ENCODE data around the gene CD44.

Gene CD44

GRCh38 chr11:35233518-35233917 is 94.5 kb downstream of the CD44 start:
- ChIA-PET CTCF (interaction anchor here (0.8 to 1.4 kb wide), 3 partner anchors 14 to 56 kb away, joined by 3 to 4 read pairs (median 3); no protein-coding TSS in a partner anchor), POLR2A (no interaction called here)
- H3K36me3 ChIP-seq (ENCODE audit: control insufficient read depth in 4 of 4, insufficient read depth in 4 of 4, low read length in 3 of 4) = peaks cover 13 to 38% (median 25%) of the 10 kb centered on the region in 4 experiments
- H3K27me3 ChIP-seq (replicated peaks in 2 of 5; ENCODE audit: control insufficient read depth in 4 of 5, insufficient read depth in 5 of 5, low read length in 4 of 5) = no peaks in the 10 kb centered on the region
- peaks cover 4 to 14% (median 9%) of the 10 kb centered on the region in 4 experiments for H3K4me1 ChIP-seq (ENCODE audit: control extremely low read depth in 1 of 4, control insufficient read depth in 4 of 4, insufficient read depth in 4 of 4, low read length in 3 of 4)
- H3K27ac ChIP-seq (ENCODE audit: insufficient read depth in 1 of 2, low read depth in 1 of 2, low read length in 2 of 2, poor library complexity in 1 of 2, severe bottlenecking in 2 of 2) = no peak overlapping the region
- H3K9me3 ChIP-seq (ENCODE audit: control extremely low read depth in 1 of 5, control insufficient read depth in 4 of 5, insufficient read depth in 2 of 5, low read depth in 1 of 5, low read length in 4 of 5) = peaks cover 0 to 12% (median 4%) of the 10 kb centered on the region in 5 experiments
- no peak overlapping the region for H3K4me3 ChIP-seq (ENCODE audit: control insufficient read depth in 1 of 7, extremely low read depth in 1 of 7, insufficient read depth in 4 of 7, low read depth in 2 of 7, low read length in 6 of 7)
- 100% methylated on average over 1 of the region's 1 CpG for WGBS (ENCODE audit: insufficient coverage)
- DNase-seq = no peak

- WGBS (ENCODE audit: insufficient coverage) = no CpG with 5 or more reads among the region's 3 CpGs
- DNase-seq = no peak
- H3K4me3 ChIP-seq (ENCODE audit: control insufficient read depth in 1 of 7, extremely low read depth in 1 of 7, insufficient read depth in 4 of 7, low read depth in 2 of 7, low read length in 6 of 7) = no peak overlapping the region
- no peak overlapping the region for H3K27ac ChIP-seq (ENCODE audit: insufficient read depth in 1 of 2, low read depth in 1 of 2, low read length in 2 of 2, poor library complexity in 1 of 2, severe bottlenecking in 2 of 2)
- H3K36me3 ChIP-seq (ENCODE audit: control insufficient read depth in 4 of 4, insufficient read depth in 4 of 4, low read length in 3 of 4) = peaks cover 9 to 27% (median 20%) of the 10 kb centered on the region in 4 experiments
- ChIA-PET POLR2A (no interaction called here), CTCF (interaction anchor here (1.0 to 4.1 kb wide), 2 partner anchors 12 to 31 kb away, joined by 4 to 19 read pairs; no protein-coding TSS in a partner anchor)
- H3K27me3 ChIP-seq (replicated peaks in 2 of 5; ENCODE audit: control insufficient read depth in 4 of 5, insufficient read depth in 5 of 5, low read length in 4 of 5) = no peaks in the 10 kb centered on the region
- H3K4me1 ChIP-seq (ENCODE audit: control extremely low read depth in 1 of 4, control insufficient read depth in 4 of 4, insufficient read depth in 4 of 4, low read length in 3 of 4) = peaks cover 6 to 14% (median 11%) of the 10 kb centered on the region in 4 experiments
- peaks cover 0 to 12% (median 4%) of the 10 kb centered on the region in 5 experiments for H3K9me3 ChIP-seq (ENCODE audit: control extremely low read depth in 1 of 5, control insufficient read depth in 4 of 5, insufficient read depth in 2 of 5, low read depth in 1 of 5, low read length in 4 of 5)
Observed at GRCh38 chr11:35234460-35235156, 95.6 kb downstream of the CD44 start.

GRCh38 chr11:35235157-35235468 is 96.1 kb downstream of the CD44 start:
- DNase-seq = no peak
- H3K4me1 ChIP-seq (ENCODE audit: control extremely low read depth in 1 of 4, control insufficient read depth in 4 of 4, insufficient read depth in 4 of 4, low read length in 3 of 4) = peaks cover 6 to 14% (median 11%) of the 10 kb centered on the region in 4 experiments

GRCh38 chr11:35235498-35235897 is 96.5 kb downstream of the CD44 start:
- CTCF ChIA-PET = interaction anchor here (1.4 to 4.1 kb wide), 3 partner anchors 11 to 72 kb away, joined by 3 to 19 read pairs (median 4); no protein-coding TSS in a partner anchor
- Histone ChIP-seq H3K4me1 (ENCODE audit: control extremely low read depth in 1 of 4, control insufficient read depth in 4 of 4, insufficient read depth in 4 of 4, low read length in 3 of 4) (peaks cover 6 to 14% (median 11%) of the 10 kb centered on the region in 4 experiments), H3K4me3 (ENCODE audit: control insufficient read depth in 1 of 7, extremely low read depth in 1 of 7, insufficient read depth in 4 of 7, low read depth in 2 of 7, low read length in 6 of 7) (no peak overlapping the region), H3K27ac (ENCODE audit: insufficient read depth in 1 of 2, low read depth in 1 of 2, low read length in 2 of 2, poor library complexity in 1 of 2, severe bottlenecking in 2 of 2) (no peak overlapping the region), H3K9me3 (ENCODE audit: control extremely low read depth in 1 of 5, control insufficient read depth in 4 of 5, insufficient read depth in 2 of 5, low read depth in 1 of 5, low read length in 4 of 5) (peaks cover 0 to 12% (median 4%) of the 10 kb centered on the region in 5 experiments), H3K27me3 (replicated peaks in 2 of 5; ENCODE audit: control insufficient read depth in 4 of 5, insufficient read depth in 5 of 5, low read length in 4 of 5) (no peaks in the 10 kb centered on the region), H3K36me3 (ENCODE audit: control insufficient read depth in 4 of 4, insufficient read depth in 4 of 4, low read length in 3 of 4) (peaks cover 4 to 18% (median 14%) of the 10 kb centered on the region in 4 experiments)
- no peak for DNase-seq
- POLR2A ChIA-PET = interaction anchor here (0.6 kb wide), 1 partner anchor 147 kb away, joined by 7 read pairs; no protein-coding TSS in a partner anchor
- no CpG with 5 or more reads among the region's 1 CpG for WGBS (ENCODE audit: insufficient coverage)

More at GRCh38 chr11:35235157-35235468, 96.1 kb downstream of the CD44 start:
- WGBS (ENCODE audit: insufficient coverage) = 100% methylated on average over 1 of the region's 2 CpGs
- POLR2A ChIA-PET = no interaction called here
- Histone ChIP-seq H3K9me3 (ENCODE audit: control extremely low read depth in 1 of 5, control insufficient read depth in 4 of 5, insufficient read depth in 2 of 5, low read depth in 1 of 5, low read length in 4 of 5) (peaks cover 0 to 12% (median 4%) of the 10 kb centered on the region in 5 experiments), H3K27me3 (replicated peaks in 2 of 5; ENCODE audit: control insufficient read depth in 4 of 5, insufficient read depth in 5 of 5, low read length in 4 of 5) (no peaks in the 10 kb centered on the region), H3K36me3 (ENCODE audit: control insufficient read depth in 4 of 4, insufficient read depth in 4 of 4, low read length in 3 of 4) (peaks cover 7 to 22% (median 16%) of the 10 kb centered on the region in 4 experiments), H3K27ac (ENCODE audit: insufficient read depth in 1 of 2, low read depth in 1 of 2, low read length in 2 of 2, poor library complexity in 1 of 2, severe bottlenecking in 2 of 2) (no peak overlapping the region), H3K4me3 (ENCODE audit: control insufficient read depth in 1 of 7, extremely low read depth in 1 of 7, insufficient read depth in 4 of 7, low read depth in 2 of 7, low read length in 6 of 7) (no peak overlapping the region)
- CTCF ChIA-PET = interaction anchor here (1.4 to 4.1 kb wide), 3 partner anchors 11 to 73 kb away, joined by 3 to 19 read pairs (median 4); no protein-coding TSS in a partner anchor

- Histone ChIP-seq H3K27ac (ENCODE audit: insufficient read depth in 1 of 2, low read depth in 1 of 2, low read length in 2 of 2, poor library complexity in 1 of 2, severe bottlenecking in 2 of 2) (no peak overlapping the region), H3K9me3 (ENCODE audit: control extremely low read depth in 1 of 5, control insufficient read depth in 4 of 5, insufficient read depth in 2 of 5, low read depth in 1 of 5, low read length in 4 of 5) (peaks cover 0 to 8% (median 4%) of the 10 kb centered on the region in 5 experiments), H3K4me1 (ENCODE audit: control extremely low read depth in 1 of 4, control insufficient read depth in 4 of 4, insufficient read depth in 4 of 4, low read length in 3 of 4) (peaks cover 6 to 14% (median 11%) of the 10 kb centered on the region in 4 experiments), H3K4me3 (ENCODE audit: control insufficient read depth in 1 of 7, extremely low read depth in 1 of 7, insufficient read depth in 4 of 7, low read depth in 2 of 7, low read length in 6 of 7) (no peak overlapping the region), H3K27me3 (replicated peaks in 2 of 5; ENCODE audit: control insufficient read depth in 4 of 5, insufficient read depth in 5 of 5, low read length in 4 of 5) (no peaks in the 10 kb centered on the region), H3K36me3 (ENCODE audit: control insufficient read depth in 4 of 4, insufficient read depth in 4 of 4, low read length in 3 of 4) (peaks cover 0 to 12% (median 8%) of the 10 kb centered on the region in 4 experiments)
- ChIA-PET POLR2A (interaction anchor here (0.6 kb wide), 1 partner anchor 147 kb away, joined by 7 read pairs; no protein-coding TSS in a partner anchor), CTCF (interaction anchor here (1.4 to 4.1 kb wide), 3 partner anchors 10 to 72 kb away, joined by 3 to 19 read pairs (median 4); no protein-coding TSS in a partner anchor)
- 56% methylated on average over 2 of the region's 4 CpGs for WGBS (ENCODE audit: insufficient coverage)
- DNase-seq = peak; percentile 48 to 83 (median 82)
Observed at GRCh38 chr11:35235936-35236666, 97.1 kb downstream of the CD44 start.

GRCh38 chr11:35236667-35237003 is 97.7 kb downstream of the CD44 start:
- H3K4me3 ChIP-seq (ENCODE audit: control insufficient read depth in 1 of 7, extremely low read depth in 1 of 7, insufficient read depth in 4 of 7, low read depth in 2 of 7, low read length in 6 of 7) = no peak overlapping the region
- CTCF ChIA-PET = interaction anchor here (1.4 to 4.1 kb wide), 3 partner anchors 10 to 71 kb away, joined by 3 to 19 read pairs (median 4); no protein-coding TSS in a partner anchor
- DNase-seq = peak in 1 of 3 donors; percentile 9
- WGBS (ENCODE audit: insufficient coverage) = 89% methylated on average over 1 of the region's 5 CpGs
- peaks cover 0 to 7% (median 3%) of the 10 kb centered on the region in 4 experiments for H3K36me3 ChIP-seq (ENCODE audit: control insufficient read depth in 4 of 4, insufficient read depth in 4 of 4, low read length in 3 of 4)
- peaks cover 0 to 6% (median 4%) of the 10 kb centered on the region in 5 experiments for H3K9me3 ChIP-seq (ENCODE audit: control extremely low read depth in 1 of 5, control insufficient read depth in 4 of 5, insufficient read depth in 2 of 5, low read depth in 1 of 5, low read length in 4 of 5)
- POLR2A ChIA-PET = no interaction called here
- peaks cover 6 to 14% (median 11%) of the 10 kb centered on the region in 4 experiments for H3K4me1 ChIP-seq (ENCODE audit: control extremely low read depth in 1 of 4, control insufficient read depth in 4 of 4, insufficient read depth in 4 of 4, low read length in 3 of 4)
- no peaks in the 10 kb centered on the region for H3K27me3 ChIP-seq (replicated peaks in 2 of 5; ENCODE audit: control insufficient read depth in 4 of 5, insufficient read depth in 5 of 5, low read length in 4 of 5)
- H3K27ac ChIP-seq (ENCODE audit: insufficient read depth in 1 of 2, low read depth in 1 of 2, low read length in 2 of 2, poor library complexity in 1 of 2, severe bottlenecking in 2 of 2) = no peak overlapping the region
